Osteocyte (in vitro differentiated cells): ENCODE measurements around the gene TSPAN18. TPM values are rescaled to one million over a fixed set of nuclear protein-coding genes. Genes with fewer than 3 reads are reported as not detected.

ENCODE experiments used
- DNase-seq: peaks from one replicate; pipeline ENCODE4 v3.0.0; 2021; ENCODE audit warnings: mixed read lengths; ENCODE audit not compliant: unreplicated experiment; ENCODE audit errors: extremely low spot score
- H3K27ac Mint-ChIP-seq: one replicate; pipeline ENCODE4 v1.8.0; 2021; ENCODE audit warnings: mild to moderate bottlenecking, mixed read lengths; ENCODE audit not compliant: unreplicated experiment
- H3K27me3 Mint-ChIP-seq: one replicate; pipeline ENCODE4 v1.8.0; 2021; ENCODE audit warnings: mixed read lengths; ENCODE audit not compliant: unreplicated experiment
- H3K36me3 Mint-ChIP-seq: one replicate; pipeline ENCODE4 v1.8.0; 2021; ENCODE audit warnings: mixed read lengths; ENCODE audit not compliant: unreplicated experiment
- H3K4me1 Mint-ChIP-seq: one replicate; pipeline ENCODE4 v1.8.0; 2021; ENCODE audit warnings: mixed read lengths; ENCODE audit not compliant: unreplicated experiment
- H3K4me3 Mint-ChIP-seq: one replicate; pipeline ENCODE4 v1.8.0; 2021; ENCODE audit warnings: mild to moderate bottlenecking, moderate library complexity, mixed read lengths; ENCODE audit not compliant: unreplicated experiment
- H3K9me3 Mint-ChIP-seq: one replicate; pipeline ENCODE4 v1.8.0; 2021; ENCODE audit warnings: mixed read lengths; ENCODE audit not compliant: unreplicated experiment
- CTCF ChIP-seq: fragments of 200-600 bp; sonication (generic); IDR thresholded peaks from 2 replicates; pipeline ENCODE4 v1.5.0; 2021; ENCODE audit warnings: antibody characterized with exemption, mild to moderate bottlenecking, moderate library complexity
- total RNA-seq: library from RNA; stranded (reverse); gene quantifications from 2 replicates; pipeline ENCODE4 v1.2.1, GENCODE V29; 2021

Gene TSPAN18
- total RNA-seq, 1 donor from 2014 or later = 13.4 TPM

GRCh38 chr11:44903518-44903917 is 176.8 kb downstream of the TSPAN18 start:
- no peaks in the 10 kb centered on the region for H3K9me3 Mint-ChIP-seq
- no peaks in the 10 kb centered on the region for H3K36me3 Mint-ChIP-seq
- H3K27me3 Mint-ChIP-seq = no peaks in the 10 kb centered on the region
- no peak for DNase-seq
- no peak for TF ChIP-seq CTCF
- no peak overlapping the region for H3K27ac Mint-ChIP-seq
- H3K4me1 Mint-ChIP-seq = no peaks in the 10 kb centered on the region
- H3K4me3 Mint-ChIP-seq = no peak overlapping the region

GRCh38 chr11:44904261-44905020 is 177.7 kb downstream of the TSPAN18 start:
- Mint-ChIP-seq H3K27me3 (no peaks in the 10 kb centered on the region), H3K9me3 (no peaks in the 10 kb centered on the region), H3K36me3 (no peaks in the 10 kb centered on the region), H3K27ac (no peak overlapping the region), H3K4me3 (no peak overlapping the region), H3K4me1 (no peaks in the 10 kb centered on the region)
- DNase-seq = no peak
- TF ChIP-seq CTCF = no peak

- Mint-ChIP-seq H3K9me3 (no peaks in the 10 kb centered on the region), H3K4me3 (no peak overlapping the region), H3K27ac (no peak overlapping the region), H3K36me3 (no peaks in the 10 kb centered on the region), H3K27me3 (no peaks in the 10 kb centered on the region), H3K4me1 (no peaks in the 10 kb centered on the region)
- TF ChIP-seq CTCF = no peak
- no peak for DNase-seq
Observed at GRCh38 chr11:44905131-44905866, 178.5 kb downstream of the TSPAN18 start.

- Mint-ChIP-seq H3K36me3 (no peaks in the 10 kb centered on the region), H3K4me3 (no peak overlapping the region), H3K4me1 (peaks cover 3% of the 10 kb centered on the region), H3K9me3 (no peaks in the 10 kb centered on the region), H3K27me3 (no peaks in the 10 kb centered on the region), H3K27ac (no peak overlapping the region)
- no peak for TF ChIP-seq CTCF
- DNase-seq = no peak
Observed at GRCh38 chr11:44906649-44907048, 179.9 kb downstream of the TSPAN18 start.

GRCh38 chr11:44909557-44909956 is 182.8 kb downstream of the TSPAN18 start:
- no peaks in the 10 kb centered on the region for H3K36me3 Mint-ChIP-seq
- H3K27me3 Mint-ChIP-seq = no peaks in the 10 kb centered on the region
- no peak for TF ChIP-seq CTCF
- peaks cover 3% of the 10 kb centered on the region for H3K4me1 Mint-ChIP-seq
- no peaks in the 10 kb centered on the region for H3K9me3 Mint-ChIP-seq
- H3K4me3 Mint-ChIP-seq = no peak overlapping the region
- H3K27ac Mint-ChIP-seq = no peak overlapping the region
- no peak for DNase-seq
